ENCODE results near the gene C1QL1. TPM values are rescaled to one million over a fixed set of nuclear protein-coding genes. Genes with fewer than 3 reads are reported as not detected.

C1QL1 gene
- total RNA-seq, 2 donors from 2014 or later = 2.3 to 2.9 TPM

GRCh38 chr17:44978807-44979206 is 10.7 kb upstream of the C1QL1 start:
- ATAC-seq = no peak
- no peaks in the 10 kb centered on the region for H3K27me3 ChIP-seq
- TF ChIP-seq POLR2A (IDR thresholded peaks at IDR 0.05) = no peak
- no peak for TF ChIP-seq CTCF (IDR thresholded peaks at IDR 0.05)
- H3K9me3 ChIP-seq = no peaks in the 10 kb centered on the region
- intact Hi-C loops (cut with DNase I) = no loop called here
- 75 to 78% methylated on average over 5 of the region's 5 CpGs for WGBS, 2 donors
- H3K36me3 ChIP-seq (replicated peaks in 1 of 2; ENCODE audit: insufficient read depth in 1 of 2, low read depth in 2 of 2) = no peaks in the 10 kb centered on the region
- DNase-seq = no peak
- peaks cover 20% of the 10 kb centered on the region for H3K4me1 ChIP-seq
- H3K27ac ChIP-seq = no peak overlapping the region
- no peak overlapping the region for H3K4me3 ChIP-seq

- intact Hi-C loops (cut with DNase I) = no loop called here
- TF ChIP-seq CTCF (IDR thresholded peaks at IDR 0.05) = no peak
- TF ChIP-seq POLR2A (IDR thresholded peaks at IDR 0.05) = no peak
- Histone ChIP-seq H3K9me3 (no peaks in the 10 kb centered on the region), H3K36me3 (replicated peaks in 1 of 2; ENCODE audit: insufficient read depth in 1 of 2, low read depth in 2 of 2) (no peaks in the 10 kb centered on the region), H3K27ac (no peak overlapping the region), H3K4me3 (no peak overlapping the region), H3K4me1 (peaks cover 20% of the 10 kb centered on the region), H3K27me3 (no peaks in the 10 kb centered on the region)
- no peak for DNase-seq
- WGBS, 2 donors = 36 to 53% methylated on average over 2 to 7 of the region's 7 CpGs
- no peak for ATAC-seq
Observed at GRCh38 chr17:44977814-44978550, 9.9 kb upstream of the C1QL1 start.

GRCh38 chr17:44977065-44977464 is 9.0 kb upstream of the C1QL1 start:
- Histone ChIP-seq H3K4me3 (no peak overlapping the region), H3K4me1 (peaks cover 18% of the 10 kb centered on the region), H3K36me3 (replicated peaks in 1 of 2; ENCODE audit: insufficient read depth in 1 of 2, low read depth in 2 of 2) (no peaks in the 10 kb centered on the region), H3K27me3 (no peaks in the 10 kb centered on the region), H3K27ac (no peak overlapping the region), H3K9me3 (no peaks in the 10 kb centered on the region)
- 56 to 60% methylated on average over 3 of the region's 3 CpGs for WGBS, 2 donors
- intact Hi-C loops (cut with DNase I) = no loop called here
- DNase-seq (no peak), ATAC-seq (no peak)
- no peak for TF ChIP-seq CTCF (IDR thresholded peaks at IDR 0.05)
- TF ChIP-seq POLR2A (IDR thresholded peaks at IDR 0.05) = no peak

GRCh38 chr17:44976206-44976605 is 8.1 kb upstream of the C1QL1 start:
- Histone ChIP-seq H3K9me3 (no peaks in the 10 kb centered on the region), H3K27ac (no peak overlapping the region), H3K4me1 (peaks cover 11% of the 10 kb centered on the region), H3K36me3 (replicated peaks in 1 of 2; ENCODE audit: insufficient read depth in 1 of 2, low read depth in 2 of 2) (no peaks in the 10 kb centered on the region), H3K4me3 (no peak overlapping the region), H3K27me3 (no peaks in the 10 kb centered on the region)
- 58 to 71% methylated on average over 10 of the region's 13 CpGs for WGBS, 2 donors
- intact Hi-C loops (cut with DNase I) = no loop called here
- DNase-seq = no peak
- no peak for ATAC-seq
- TF ChIP-seq POLR2A (IDR thresholded peaks at IDR 0.05) = no peak
- no peak for TF ChIP-seq CTCF (IDR thresholded peaks at IDR 0.05)

- peaks cover 15% of the 10 kb centered on the region for H3K4me1 ChIP-seq
- no peaks in the 10 kb centered on the region for H3K9me3 ChIP-seq
- no peak for TF ChIP-seq CTCF (IDR thresholded peaks at IDR 0.05)
- no peak for TF ChIP-seq POLR2A (IDR thresholded peaks at IDR 0.05)
- no peak for DNase-seq
- 80 to 84% methylated on average over 6 of the region's 6 CpGs for WGBS, 2 donors
- H3K27me3 ChIP-seq = no peaks in the 10 kb centered on the region
- intact Hi-C loops (cut with DNase I) = no loop called here
- H3K4me3 ChIP-seq = no peak overlapping the region
- H3K36me3 ChIP-seq (replicated peaks in 1 of 2; ENCODE audit: insufficient read depth in 1 of 2, low read depth in 2 of 2) = no peaks in the 10 kb centered on the region
- ATAC-seq = no peak
- no peak overlapping the region for H3K27ac ChIP-seq
Observed at GRCh38 chr17:44972953-44973352, 4.8 kb upstream of the C1QL1 start.

Measured in body of pancreas (tissue), 4 donors.